Kasumi-1 (cell line): ENCODE measurements around the gene CFAP74.

ENCODE experiments used
- DNase-seq, 2 experiments: peaks; one replicate each; lab custom pipeline; 2025; lab: John Stamatoyannopoulos, UW

Gene CFAP74

DNA sequence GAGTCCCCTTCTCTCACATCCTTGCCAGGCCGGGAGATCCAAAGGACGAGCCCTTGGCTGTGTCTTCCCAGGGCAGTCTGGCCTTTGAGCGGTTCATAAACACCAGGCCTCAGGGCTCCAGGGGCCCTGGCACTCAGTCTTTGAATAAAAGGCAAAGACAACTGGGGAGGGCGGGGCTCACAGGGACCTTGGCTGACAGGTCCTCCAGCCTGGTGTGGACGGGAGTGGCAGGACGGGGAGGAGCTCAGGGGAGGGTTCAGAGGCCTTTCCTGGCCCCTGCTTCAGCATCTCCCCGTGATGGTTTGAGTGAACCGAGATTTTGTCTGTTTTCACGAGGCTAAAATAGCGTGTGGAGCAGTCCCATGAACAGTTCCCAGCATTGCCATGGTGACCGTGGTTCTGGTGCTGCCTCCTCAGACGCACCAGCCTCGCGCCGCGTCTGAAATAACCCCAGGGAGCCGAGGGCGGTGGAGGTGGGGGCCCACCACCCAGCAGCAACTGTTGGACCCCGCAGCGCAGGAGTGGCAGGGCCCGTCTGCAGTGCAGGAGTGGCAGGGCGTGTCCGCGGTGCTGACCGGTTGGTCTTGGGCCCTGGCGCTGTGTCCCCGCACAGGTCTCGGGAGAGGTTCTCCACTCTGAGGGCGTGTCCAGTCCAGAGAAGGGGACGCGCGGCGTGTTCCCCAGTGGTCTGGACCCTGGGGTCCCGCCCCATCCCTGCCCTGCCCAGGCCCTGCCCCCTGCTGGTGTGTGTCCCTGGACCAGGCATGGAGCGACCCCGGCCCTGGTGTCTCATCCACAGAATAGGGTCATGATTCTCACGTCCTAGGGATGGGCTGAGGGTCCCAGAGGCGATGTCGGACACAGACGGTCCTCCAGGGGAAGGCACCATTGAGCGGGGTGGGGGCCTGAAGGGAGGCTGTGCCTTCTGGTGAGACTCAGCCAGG lies 39.5 kb upstream of the CFAP74 start:
- no peak for DNase-seq

DNA sequence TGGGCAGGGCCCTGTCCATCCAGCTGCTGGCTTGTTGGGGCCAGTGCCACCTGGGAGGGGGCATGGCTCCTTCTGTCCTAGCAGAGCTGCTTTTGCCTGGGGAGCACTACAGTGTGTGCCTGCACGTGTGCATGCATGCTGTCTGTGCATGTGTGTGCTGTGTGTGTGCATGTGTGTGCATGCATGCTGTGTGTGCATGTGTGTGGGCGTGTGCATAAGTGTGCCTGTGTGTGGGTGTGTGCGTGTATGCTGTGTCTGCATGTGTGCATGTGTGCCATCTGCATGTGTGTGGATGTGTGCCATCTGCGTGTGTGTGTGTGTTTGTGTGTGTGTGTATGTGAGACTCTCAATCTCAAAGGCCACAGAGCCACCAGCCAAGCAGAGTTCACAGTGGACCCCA lies 38.3 kb upstream of the CFAP74 start:
- no peak for DNase-seq

DNA sequence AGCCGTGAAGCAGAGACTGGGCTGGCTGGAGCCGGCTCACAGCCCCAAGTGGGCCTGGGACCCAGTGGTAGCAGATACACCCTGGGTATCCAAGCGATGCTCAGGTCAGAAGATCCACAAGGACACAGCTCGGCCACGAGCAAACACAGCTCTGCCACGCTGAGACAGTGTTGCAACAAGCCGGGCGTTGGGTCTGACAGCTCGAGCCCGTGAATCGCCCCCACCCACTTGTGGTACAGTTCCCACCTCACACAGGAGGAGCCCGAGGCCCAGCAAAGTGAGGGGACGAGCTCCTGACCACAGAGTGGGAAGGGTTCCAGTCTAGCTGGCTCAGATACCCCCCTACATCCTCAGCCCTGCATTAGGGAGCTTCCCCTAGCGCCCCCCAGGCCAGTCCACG lies 37.7 kb upstream of the CFAP74 start:
- no peak for DNase-seq

DNA sequence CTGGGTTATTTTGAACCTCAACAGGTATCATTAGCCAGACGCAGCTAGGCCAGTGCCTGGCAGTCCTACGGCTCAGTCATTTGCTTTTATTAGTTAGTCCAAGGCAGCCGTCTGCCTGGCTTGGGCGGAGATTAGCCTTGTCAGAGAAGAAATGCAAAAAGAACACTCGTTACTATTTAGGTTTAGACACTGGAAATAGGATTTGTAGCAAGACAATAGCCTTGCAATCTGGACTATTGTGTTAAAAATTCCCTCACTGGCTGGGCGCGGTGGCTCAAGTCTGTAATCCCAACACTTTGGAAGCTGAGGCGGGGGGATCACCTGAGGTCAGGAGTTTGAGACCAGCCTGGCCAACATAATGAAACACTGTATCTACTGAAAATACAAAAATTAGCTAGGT lies 35.7 kb upstream of the CFAP74 start:
- no peak for DNase-seq

DNA sequence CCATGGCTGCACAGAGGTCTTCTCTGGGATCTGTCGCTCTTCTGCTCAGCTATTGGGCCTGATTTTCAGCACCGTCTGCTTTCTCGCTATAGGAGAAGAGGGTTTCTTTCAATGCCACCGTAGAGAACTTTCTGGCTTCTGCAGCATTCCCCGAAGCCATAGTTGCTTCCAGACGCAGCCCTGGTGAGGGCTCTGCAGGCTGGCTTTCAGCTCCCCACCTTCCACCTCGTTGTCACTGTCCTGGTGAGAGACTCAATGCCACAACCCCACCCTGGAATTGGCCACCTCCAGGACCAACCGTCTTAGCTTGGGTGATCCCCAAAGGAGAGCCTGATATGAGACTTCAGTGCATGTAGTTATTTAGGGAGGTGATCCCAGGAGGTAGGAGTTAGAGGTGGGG lies 34.6 kb upstream of the CFAP74 start:
- no peak for DNase-seq

DNA sequence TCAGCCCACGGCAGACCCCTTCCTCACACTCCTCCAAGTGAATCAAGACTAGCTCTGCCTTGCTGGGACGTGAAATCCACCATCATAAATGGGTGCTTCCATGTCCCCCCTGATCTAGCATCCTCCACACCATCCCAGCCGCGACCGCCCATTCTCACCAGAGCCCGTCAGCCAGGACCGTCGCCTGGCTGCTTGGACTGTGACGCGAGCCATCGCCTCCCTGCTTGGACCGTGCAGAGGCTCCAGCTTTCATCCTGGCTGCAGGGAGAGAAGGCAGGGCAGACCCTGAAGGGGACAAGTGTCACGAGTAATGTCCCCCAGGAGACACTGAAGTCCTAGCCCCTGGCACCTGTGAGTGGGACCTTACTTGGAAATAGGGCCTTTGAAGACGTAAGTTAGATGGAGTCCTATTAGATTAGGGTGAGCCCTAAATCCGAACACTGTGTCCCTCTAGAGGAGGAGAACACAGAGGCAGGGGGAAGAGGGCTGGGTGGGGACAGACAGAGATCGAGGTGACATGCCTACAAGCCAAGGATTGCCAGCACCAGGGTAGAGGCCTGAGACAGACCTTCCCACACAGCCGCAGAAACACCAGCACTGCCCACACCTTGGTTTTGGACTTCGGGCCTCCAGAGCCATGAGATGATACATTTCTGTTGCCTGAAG lies 33.9 kb upstream of the CFAP74 start:
- no peak for DNase-seq

DNA sequence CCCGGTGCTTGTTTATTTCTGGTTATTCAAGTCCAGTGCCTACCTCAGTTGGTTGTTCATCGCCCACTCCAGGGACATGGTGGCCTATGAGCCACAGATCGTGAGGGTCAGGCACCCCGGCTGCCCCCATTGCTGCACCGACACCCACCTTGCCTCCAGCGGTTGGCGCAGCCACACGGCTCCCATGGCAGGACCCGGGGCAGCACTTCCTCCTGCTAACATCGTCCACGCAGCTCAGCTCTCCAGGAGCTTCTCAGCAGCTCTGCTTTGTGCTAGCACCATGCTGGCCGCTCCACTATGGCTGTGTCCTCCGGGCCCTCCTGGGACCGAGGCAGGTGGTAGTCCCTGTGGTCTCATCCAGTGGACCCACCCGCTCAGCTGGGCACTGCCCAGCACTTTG lies 32.7 kb upstream of the CFAP74 start:
- no peak for DNase-seq

DNA sequence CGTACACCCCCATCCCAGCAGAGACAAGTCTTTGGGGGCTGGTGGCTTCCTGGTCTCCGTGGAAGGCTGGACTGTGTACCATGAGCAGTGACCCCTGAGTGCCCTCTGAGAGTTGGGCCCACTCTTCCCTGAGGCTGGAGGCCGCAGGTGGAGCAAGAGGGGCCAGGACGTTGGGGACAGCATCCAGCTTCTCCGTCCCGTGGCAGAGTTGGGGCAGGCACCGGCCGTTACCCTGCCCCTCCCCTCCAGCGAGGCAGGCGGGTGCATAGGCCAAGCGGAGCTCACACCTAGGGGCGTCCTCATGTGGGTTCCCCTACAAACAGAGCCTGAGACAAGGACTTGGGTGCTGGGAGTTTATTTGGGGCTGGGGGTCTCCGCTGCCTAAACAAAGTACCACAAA lies 29.6 kb upstream of the CFAP74 start:
- DNase-seq: no peak

DNA sequence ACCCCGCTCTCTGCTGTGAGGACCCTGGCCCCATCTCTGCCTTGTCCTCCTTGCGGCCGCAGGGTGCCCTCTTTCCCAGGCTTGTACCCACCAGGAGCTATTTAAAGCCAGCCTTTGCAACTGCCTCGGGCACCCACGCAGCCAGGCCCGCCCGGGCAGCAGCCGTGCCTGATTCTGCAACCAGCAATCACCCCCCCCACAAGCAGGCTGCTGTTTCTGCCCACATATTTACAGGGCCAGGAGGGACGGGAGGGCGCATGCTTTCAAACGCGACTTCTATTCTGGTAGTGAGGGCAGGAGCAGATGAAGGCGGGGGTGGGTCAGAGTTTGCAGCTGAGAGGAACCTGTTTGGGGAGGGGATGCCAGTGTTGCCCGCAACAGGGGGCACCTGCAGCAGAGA lies 29.2 kb upstream of the CFAP74 start:
- no peak for DNase-seq

DNA sequence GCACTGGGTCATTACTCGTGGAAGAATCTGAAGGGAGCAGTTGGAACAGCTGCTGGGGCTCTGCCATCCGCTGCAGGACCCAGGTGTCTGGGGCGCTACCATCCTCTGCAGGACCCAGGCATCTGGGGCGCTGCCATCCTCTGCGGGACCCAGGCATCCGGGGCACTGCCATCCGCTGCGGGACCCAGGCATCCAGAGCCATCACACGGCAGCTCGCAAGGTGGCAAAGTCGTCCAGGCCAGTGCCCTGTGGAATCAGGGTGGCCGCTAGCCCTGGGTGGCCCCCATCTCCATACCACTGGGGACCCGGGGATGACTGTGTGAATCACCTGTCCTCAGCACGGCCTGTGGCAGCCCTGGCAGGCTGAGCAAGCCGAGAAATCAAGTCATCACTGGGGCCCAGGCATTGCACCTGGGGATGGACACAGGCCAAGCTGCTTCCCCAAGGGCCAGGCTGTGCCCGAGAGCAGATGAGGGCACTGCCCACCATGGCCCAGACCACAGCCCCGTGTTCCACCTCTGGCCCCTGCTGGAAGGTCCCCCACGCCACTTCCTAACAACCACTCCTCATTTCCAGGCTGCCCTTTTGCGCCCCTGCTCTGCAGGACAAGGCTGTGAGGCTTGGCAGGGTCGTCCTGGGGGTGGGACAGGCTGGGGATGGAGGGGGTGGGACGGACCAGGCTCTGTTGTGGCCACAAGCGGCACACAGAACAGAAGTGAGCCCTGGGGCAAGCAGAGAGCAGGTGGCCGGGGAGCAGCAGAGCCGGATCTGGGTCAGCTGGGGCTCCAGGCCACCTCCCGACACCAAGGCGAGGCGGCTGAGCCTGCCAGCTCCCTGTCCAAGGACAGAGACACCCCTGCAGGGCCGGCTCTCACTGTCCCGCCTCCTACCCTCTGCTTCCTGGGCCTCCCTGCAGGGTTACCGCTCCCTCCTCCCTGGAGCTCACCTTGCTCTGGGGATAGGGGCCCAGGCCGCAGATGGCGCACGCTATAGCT lies 28.3 kb upstream of the CFAP74 start:
- no peak for DNase-seq

DNA sequence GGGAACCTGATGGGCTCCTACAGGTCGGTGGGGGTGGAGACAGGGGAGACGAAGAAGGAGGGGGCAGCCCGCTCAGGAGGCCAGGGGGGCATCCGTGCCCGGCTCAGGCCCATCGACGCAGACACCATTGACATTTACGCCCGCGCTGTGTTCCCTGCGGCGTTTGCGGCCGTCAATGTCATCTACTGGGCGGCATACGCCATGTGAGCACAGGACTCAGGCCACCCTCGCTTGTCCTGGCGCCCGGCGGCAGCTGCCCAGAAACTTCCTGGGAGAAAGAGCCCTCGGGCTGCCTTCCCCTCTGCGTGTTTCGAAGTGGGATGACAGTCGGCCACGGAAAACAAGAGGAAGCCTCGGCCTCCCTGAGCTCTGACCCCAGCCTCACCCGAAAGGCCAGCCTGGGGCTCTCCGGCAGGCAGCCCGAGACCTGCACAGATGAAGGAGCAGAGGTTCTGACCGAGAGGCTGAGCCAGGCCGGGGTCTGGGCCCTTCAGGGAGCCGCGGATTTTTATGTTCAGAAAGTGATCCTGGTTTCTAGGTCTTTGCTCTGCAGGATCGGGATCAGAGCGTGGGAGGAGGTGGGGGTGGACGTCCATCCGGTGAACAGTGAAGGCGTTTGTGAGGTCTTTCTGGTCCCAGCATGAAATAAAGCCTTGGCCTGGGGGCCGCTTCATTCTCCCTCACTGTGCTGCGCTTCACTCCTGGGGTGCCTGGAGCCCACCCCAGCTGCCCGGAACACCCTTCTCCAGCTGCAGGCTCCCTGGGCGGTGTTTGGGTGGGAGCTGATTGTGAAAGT lies 26.7 kb upstream of the CFAP74 start:
- DNase-seq: no peak

DNA sequence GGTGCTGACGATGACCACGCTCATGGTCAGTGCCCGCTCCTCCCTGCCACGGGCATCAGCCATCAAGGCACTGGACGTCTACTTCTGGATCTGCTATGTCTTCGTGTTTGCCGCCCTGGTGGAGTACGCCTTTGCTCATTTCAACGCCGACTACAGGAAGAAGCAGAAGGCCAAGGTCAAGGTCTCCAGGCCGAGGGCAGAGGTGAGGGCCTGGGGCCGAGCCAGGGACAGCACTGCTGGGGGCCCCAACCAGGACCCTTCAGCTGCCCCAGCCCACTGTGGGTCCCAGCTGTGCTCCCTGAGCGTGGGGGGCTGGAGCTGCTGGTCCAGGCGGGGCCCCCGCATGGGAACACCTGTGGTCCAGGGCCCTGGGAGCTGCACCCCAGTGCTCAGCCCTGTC lies 26.0 kb upstream of the CFAP74 start:
- no peak for DNase-seq

DNA sequence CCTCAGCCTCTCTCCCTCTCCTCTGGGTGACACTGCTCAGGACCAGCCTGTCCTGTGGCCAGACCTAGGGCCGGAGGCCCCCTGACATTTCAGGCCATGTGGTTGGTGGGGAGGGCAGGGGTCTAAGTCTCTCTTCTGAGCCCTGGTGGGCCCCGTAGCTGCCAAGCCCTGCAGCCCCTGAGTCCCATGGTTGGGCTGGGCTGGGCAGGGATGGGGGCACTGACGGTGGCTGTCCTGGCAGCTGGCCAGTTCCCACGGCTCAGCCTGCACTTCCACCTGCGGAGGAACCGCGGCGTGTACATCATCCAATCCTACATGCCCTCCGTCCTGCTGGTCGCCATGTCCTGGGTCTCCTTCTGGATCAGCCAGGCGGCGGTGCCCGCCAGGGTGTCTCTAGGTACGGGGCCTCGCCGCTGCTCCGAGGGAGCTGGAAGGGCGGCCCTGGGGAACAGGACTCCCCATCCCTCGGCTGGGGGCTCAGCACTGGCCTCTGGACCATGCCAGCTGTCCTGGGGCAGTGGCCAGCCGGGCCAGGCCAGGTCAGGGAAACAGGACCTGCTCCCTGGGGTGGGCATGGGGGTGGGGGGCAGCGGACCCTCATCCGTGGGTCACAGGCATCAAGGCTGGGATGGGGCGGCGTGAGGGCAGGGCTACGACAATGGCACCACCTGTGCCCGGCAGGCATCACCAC lies 25.4 kb upstream of the CFAP74 start:
- no peak for DNase-seq

DNA sequence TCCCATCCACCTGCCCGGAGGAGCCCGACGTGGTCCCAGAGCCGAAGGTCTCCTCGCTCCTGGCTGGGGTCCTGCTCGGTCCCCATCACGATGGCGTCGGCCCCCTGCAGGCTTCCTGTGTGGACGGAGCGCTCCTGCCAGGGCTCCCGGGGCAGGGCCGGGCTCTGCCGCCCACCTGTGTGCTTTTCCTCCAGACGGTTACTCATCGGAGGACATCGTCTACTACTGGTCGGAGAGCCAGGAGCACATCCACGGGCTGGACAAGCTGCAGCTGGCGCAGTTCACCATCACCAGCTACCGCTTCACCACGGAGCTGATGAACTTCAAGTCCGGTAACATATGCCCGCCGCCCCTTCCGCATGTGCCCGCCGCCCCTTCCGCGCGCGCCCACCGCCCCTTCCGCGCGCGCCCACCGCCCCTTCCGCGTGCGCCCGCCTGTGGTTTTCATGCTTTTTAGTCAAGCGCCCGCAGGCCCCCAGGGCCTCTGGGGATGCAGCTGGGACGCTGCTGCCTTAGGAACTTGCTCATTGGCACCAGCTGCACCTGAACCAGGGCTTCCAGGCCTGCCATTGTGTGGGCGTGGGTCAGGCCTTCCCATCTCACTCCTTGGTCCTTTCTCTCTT lies 24.5 kb upstream of the CFAP74 start:
- no peak for DNase-seq

DNA sequence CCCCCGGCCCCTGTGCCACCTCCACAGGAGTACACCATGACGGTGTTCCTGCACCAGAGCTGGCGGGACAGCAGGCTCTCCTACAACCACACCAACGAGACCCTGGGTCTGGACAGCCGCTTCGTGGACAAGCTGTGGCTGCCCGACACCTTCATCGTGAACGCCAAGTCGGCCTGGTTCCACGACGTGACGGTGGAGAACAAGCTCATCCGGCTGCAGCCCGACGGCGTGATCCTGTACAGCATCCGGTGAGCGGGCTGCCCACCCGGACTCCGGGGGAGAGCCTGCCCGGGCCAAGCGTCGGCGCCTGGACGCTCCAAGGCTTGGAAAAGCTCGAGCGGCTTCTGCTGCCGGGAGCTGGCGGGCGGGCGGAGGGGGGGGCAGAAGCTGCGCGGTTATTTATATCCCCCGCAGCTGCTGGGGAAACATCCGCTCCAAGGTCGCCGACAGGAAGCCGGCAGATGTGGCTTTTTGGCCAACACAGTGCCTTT lies 21.9 kb upstream of the CFAP74 start:
- DNase-seq: peak; percentile 46 to 50

DNA sequence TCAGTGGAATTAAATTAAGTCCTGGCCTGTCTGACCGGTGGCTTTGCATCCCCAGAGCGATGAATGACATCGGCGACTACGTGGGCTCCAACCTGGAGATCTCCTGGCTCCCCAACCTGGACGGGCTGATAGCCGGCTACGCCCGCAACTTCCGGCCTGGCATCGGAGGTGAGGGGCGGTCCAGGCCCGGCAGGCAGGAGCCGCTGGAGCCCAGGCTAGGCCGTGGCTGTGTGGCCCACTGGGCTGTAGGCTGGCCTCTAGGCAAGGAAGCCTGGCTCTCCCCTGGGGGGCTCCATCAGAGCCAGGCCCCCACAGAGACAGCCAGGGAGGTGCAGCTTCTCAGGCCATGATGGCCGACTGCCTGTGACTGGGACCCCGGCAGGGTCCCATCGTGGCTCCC lies 21.3 kb upstream of the CFAP74 start:
- DNase-seq: no peak

DNA sequence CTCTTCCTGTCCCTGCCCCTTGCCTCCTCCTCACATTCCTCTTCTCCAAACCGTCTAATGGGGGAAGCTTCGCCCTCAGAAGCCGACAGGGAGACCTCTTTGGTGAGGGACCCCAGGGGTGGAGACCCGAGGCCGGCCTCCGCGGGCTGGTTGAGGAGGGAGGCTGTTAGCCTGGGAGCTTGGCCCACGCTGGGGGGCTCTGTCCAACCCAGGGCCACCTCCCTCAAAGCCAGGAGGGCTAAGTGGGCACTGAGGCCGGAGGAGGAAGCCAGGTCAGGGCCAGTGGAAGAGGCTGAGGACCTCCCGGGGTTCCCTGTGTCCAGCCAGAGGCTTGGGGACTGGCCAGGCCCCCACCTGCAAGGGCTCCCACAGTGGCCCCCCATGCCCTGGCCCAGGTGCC lies 20.9 kb upstream of the CFAP74 start:
- DNase-seq: no peak

DNA sequence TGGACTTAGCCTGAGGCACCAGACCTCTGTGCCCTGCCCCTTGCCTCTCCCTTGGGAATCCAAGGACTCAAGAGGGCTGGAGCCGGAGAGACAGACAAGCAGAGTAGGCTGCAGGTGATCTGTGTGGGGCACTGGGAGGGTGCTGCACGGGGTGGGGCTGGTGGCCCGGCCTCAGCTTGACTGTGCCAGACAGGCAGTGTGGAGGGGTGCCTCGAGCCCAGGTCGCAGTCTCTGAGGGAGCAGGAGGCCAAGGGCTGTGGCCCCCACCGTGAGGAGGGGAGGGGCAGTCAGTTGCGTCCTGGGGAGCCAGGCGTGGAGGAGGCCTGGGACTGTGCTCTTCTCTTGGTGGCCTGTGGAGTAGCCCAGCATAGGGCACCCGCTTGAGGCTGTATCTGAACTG lies 19.6 kb upstream of the CFAP74 start:
- no peak for DNase-seq

DNA sequence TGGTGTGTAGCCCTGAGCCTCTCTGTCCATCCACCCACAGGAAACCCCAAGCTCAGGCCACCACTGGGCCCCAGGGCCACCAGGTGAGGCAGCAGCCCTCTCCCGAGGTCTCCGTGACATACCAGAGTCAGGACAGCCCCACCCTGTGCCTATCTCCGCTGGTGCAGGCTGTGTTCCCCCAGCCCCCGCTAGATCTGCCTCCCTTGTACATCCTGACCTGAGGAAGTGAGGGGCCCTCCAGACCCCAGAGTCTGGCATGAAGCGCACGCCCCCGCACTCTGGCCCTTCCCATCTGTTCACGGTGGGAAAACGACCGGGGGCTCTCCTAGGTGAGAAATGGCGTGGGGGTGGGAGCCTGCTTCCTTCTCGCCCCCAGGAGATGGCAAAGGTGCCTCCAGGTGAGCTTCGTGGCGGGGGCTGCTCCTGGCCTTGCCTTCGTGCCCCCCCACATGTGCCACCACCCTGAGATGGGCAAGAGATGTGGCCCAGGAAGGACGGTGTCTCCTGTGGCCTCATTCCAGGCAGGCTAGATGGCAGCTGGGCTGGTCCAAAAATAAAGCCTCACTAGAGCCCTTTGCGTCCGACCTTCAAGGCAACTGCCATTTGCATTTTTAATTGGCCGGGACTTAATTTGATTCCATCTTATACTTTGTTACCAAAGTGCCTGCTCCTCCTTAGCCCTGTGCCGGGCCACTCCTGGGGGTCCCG lies 18.6 kb upstream of the CFAP74 start:
- no peak for DNase-seq

DNA sequence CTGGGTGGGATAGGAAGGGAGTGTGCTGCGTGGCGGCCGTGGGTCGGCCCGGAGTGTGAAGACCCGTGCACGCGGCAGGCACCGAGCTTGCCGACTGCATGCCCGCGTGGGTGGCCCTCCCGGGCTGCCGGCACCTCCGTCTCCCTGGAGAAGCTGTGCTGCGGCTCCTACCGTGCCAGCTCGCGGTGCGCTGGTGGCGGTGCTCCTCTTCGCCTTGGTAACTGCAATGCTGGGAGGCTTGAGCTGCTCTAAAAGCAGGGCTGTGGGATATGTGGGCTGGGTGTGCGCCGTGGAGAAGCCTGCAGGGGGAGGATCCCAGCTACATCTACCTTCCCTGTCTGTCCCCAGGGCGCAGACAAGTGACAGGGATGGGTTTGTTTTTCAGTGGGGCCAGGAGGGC lies 18.0 kb upstream of the CFAP74 start:
- no peak for DNase-seq
